HepG2 (cell line): ENCODE data around the gene RNF11. TPM values are rescaled to one million over a fixed set of nuclear protein-coding genes. Genes with fewer than 3 reads are reported as not detected.

ENCODE experiments used
- ATAC-seq: fragments of 200-7000 bp; cut with Tn5 transposase; 3 replicates; pipeline ENCODE4 v1.9.1; 2020; ENCODE audit warnings: mild to moderate bottlenecking, moderate library complexity
- BruUV-seq: library from RNA; stranded (reverse); fragments of 400-500 nt; replicated peaks from 2 replicates; lab custom pipeline; 2021; lab: Mats Ljungman, UMichigan
- CTCF ChIA-PET: fragments of 300-600 bp; formaldehyde crosslinking; extraction: SDS; loops from one replicate; lab custom pipeline; 2021; ENCODE audit warnings: low total read pairs, inconsistent platforms, low intra/inter-chr PET ratio; lab: Yijun Ruan, JAX
- POLR2A ChIA-PET: fragments of 350-600 bp; sonication (Branson Sonifier 250); formaldehyde crosslinking; loops from one replicate; lab custom pipeline; 2020; ENCODE audit warnings: antibody characterized with exemption, inconsistent platforms; lab: Yijun Ruan, JAX
- DNase-seq: peaks from one replicate; pipeline ENCODE4 v3.0.0-alpha.2; 2015; ENCODE audit warnings: low spot score
- FAIRE-seq: peaks from 3 replicates; lab custom pipeline; 2011; peaks lifted over from hg19 to GRCh38; lab: Jason Lieb, UNC
- H2AFZ ChIP-seq: one replicate; pipeline ENCODE4 v1.6.1; 2011; ENCODE audit warnings: low read length, inconsistent platforms
- H3K27ac ChIP-seq: fragments of 300-600 bp; 3 replicates; pipeline ENCODE4 v1.8.0; 2011; ENCODE audit warnings: mixed run types, mild to moderate bottlenecking, mixed read lengths, low read length, inconsistent platforms; ENCODE audit not compliant: insufficient read depth; ENCODE audit errors: extremely low read length
- H3K27me3 ChIP-seq, 2 experiments: fragments of 200-600 bp in 1 of 2; 2 replicates in 1 of 2; 3 replicates in 1 of 2; pipeline versions ENCODE4 v1.6.0 to v1.8.0; 2011; ENCODE audit warnings: low read length in 2 of 2, mild to moderate bottlenecking in 2 of 2, moderate library complexity in 2 of 2, inconsistent platforms in 1 of 2; ENCODE audit not compliant: insufficient read depth in 2 of 2, control insufficient read depth in 1 of 2
- H3K36me3 ChIP-seq, 2 experiments: fragments of 200-600 bp in 1 of 2; replicated peaks in 1 of 2; 2 replicates in 1 of 2; 3 replicates in 1 of 2; pipeline versions ENCODE4 v1.5.1 to v1.8.0; 2011; ENCODE audit warnings: low read length in 2 of 2, inconsistent platforms in 1 of 2; ENCODE audit not compliant: insufficient read depth in 2 of 2, control insufficient read depth in 1 of 2
- H3K4me1 ChIP-seq: 2 replicates; pipeline ENCODE4 v1.5.1; 2012; ENCODE audit warnings: low read length, inconsistent platforms; ENCODE audit not compliant: insufficient read depth
- H3K4me2 ChIP-seq: 2 replicates; pipeline ENCODE4 v1.6.0; 2011; ENCODE audit warnings: low read depth, low read length, inconsistent platforms
- H3K4me3 ChIP-seq, 3 experiments: fragments of 200-600 bp in 1 of 3; sonication (generic), shearing (Covaris generic) in 1 of 3; replicated peaks in 1 of 3; 2 replicates each; pipeline ENCODE4 v1.5.1; 2011 to 2016; ENCODE audit warnings: low read length in 3 of 3, inconsistent platforms in 2 of 3, low read depth in 2 of 3, mild to moderate bottlenecking in 2 of 3, control low read depth in 1 of 3, mixed read lengths in 1 of 3; ENCODE audit not compliant: insufficient read depth in 1 of 3
- H3K79me2 ChIP-seq: one replicate; pipeline ENCODE4 v1.6.1; 2011; ENCODE audit warnings: low read length, inconsistent platforms; ENCODE audit not compliant: insufficient read depth
- H3K9ac ChIP-seq: 2 replicates; pipeline ENCODE4 v1.6.0; 2011; ENCODE audit warnings: mild to moderate bottlenecking, low read depth, low read length, inconsistent platforms; ENCODE audit not compliant: insufficient read depth
- H3K9me3 ChIP-seq: 2 replicates; pipeline ENCODE4 v1.5.1; 2012; ENCODE audit warnings: mild to moderate bottlenecking, low read length
- H4K20me1 ChIP-seq: 2 replicates; pipeline ENCODE4 v1.6.0; 2011; ENCODE audit warnings: inconsistent platforms, mild to moderate bottlenecking, low read length, moderate library complexity; ENCODE audit not compliant: insufficient read depth
- CBX2 ChIP-seq, 2 experiments: fragments of 200-600 bp in 1 of 2; sonication (generic); formaldehyde crosslinking in 1 of 2; IDR thresholded peaks; 2 replicates each; pipeline versions ENCODE4 v1.7.0 to v1.8.1; 2018 to 2022; ENCODE audit warnings: low read depth in 2 of 2, low read length in 1 of 2, mild to moderate bottlenecking in 1 of 2, missing genetic modification reagents in 1 of 2
- CSRNP2 ChIP-seq: sonication (generic); formaldehyde crosslinking; conservative IDR thresholded peaks from 2 replicates; pipeline ENCODE4 v1.8.0; 2022; ENCODE audit warnings: low read depth, missing genetic modification reagents
- DZIP1 ChIP-seq: sonication (generic); formaldehyde crosslinking; IDR thresholded peaks from 2 replicates; pipeline ENCODE4 v1.5.0; 2020; ENCODE audit warnings: mild to moderate bottlenecking, missing genetic modification reagents
- ISX ChIP-seq: sonication (generic); formaldehyde crosslinking; conservative IDR thresholded peaks from 2 replicates; pipeline ENCODE4 v1.5.0; 2020; ENCODE audit warnings: missing genetic modification reagents
- KLF13 ChIP-seq: sonication (generic); formaldehyde crosslinking; IDR thresholded peaks from 2 replicates; pipeline ENCODE4 v1.4.0; 2020; ENCODE audit warnings: mild to moderate bottlenecking, missing genetic modification reagents
- MAFF ChIP-seq: IDR thresholded peaks from 2 replicates; pipeline ENCODE4 v1.6.1; 2011; ENCODE audit warnings: low read depth, low read length, improper control_type of control experiment
- MAFK ChIP-seq, 2 experiments: IDR thresholded peaks in 1 of 2; conservative IDR thresholded peaks in 1 of 2; 2 replicates each; pipeline ENCODE4 v1.6.1; 2011; ENCODE audit warnings: improper control_type of control experiment in 2 of 2, low read length in 2 of 2
- NFKB2 ChIP-seq: sonication (generic); formaldehyde crosslinking; IDR thresholded peaks from 2 replicates; pipeline ENCODE4 v1.4.0; 2020; ENCODE audit warnings: missing genetic modification reagents, borderline replicate concordance
- PBX2 ChIP-seq: IDR thresholded peaks from 2 replicates; pipeline ENCODE4 v1.6.1; 2016; ENCODE audit warnings: control low read depth
- PRPF4 ChIP-seq: fragments of 200-400 bp; formaldehyde crosslinking; IDR thresholded peaks from 2 replicates; pipeline ENCODE4 v1.6.1; 2016; ENCODE audit warnings: low read length, low read depth; ENCODE audit not compliant: poor library complexity, severe bottlenecking
- SMC3 ChIP-seq: IDR thresholded peaks from 2 replicates; pipeline ENCODE4 v1.6.1; 2011; ENCODE audit warnings: low read length, improper control_type of control experiment
- ZNF20 ChIP-seq: sonication (generic); formaldehyde crosslinking; IDR thresholded peaks from 2 replicates; pipeline ENCODE4 v1.4.0; 2020; ENCODE audit warnings: mild to moderate bottlenecking, moderate library complexity, missing genetic modification reagents
- in situ Hi-C: cut with HindIII; loops from 2 replicates; pipeline ENCODE4 v1.10.0; 2017; ENCODE audit warnings: low pct_unique_long_range_greater_than_20kb; ENCODE audit not compliant: extremely low pct_ligation_motif_present
- intact Hi-C: fragments of 100-400 bp; cut with micrococcal nuclease; formaldehyde crosslinking; loops from one replicate; pipeline ENCODE4 v1.10.0; 2022; ENCODE audit not compliant: unreplicated experiment
- polyA plus RNA-seq, 8 experiments: library from polyadenylated mRNA; depleted of rRNA in 3 of 8; stranded (reverse) in 7 of 8; unstranded in 1 of 8; fragments of >200 nt; fragmentation: Illumina TruSeq in 4 of 8; extraction: Trizol in 4 of 8; gene quantifications; 2 replicates each; pipeline versions ENCODE4 v1.2.1 to v1.2.3, GENCODE V29; 2011 to 2016; ENCODE audit warnings: low read depth in 4 of 8, missing spikeins in 1 of 8, mixed read lengths in 1 of 8; ENCODE audit not compliant: insufficient read depth in 1 of 8
- total RNA-seq, 5 experiments: library from RNA; depleted of rRNA; stranded (reverse); fragments of >200 nt; fragmentation: Illumina TruSeq; extraction: Trizol; gene quantifications; 2 replicates each; pipeline ENCODE4 v1.2.3, GENCODE V29; 2016; ENCODE audit warnings: low read depth in 1 of 5

The RNF11 gene
- total and polyA plus RNA-seq, 2 of the 13 experiments (the other 11 are each of a cell fraction or from before 2014, with no cell fraction given): 41.2 to 48.8 TPM

GRCh38 chr1:51192213-51192843, 43.7 kb upstream of the RNF11 start (continued):
- no peak for TF ChIP-seq CSRNP2 (CRISPR knock-in tag)
- TF ChIP-seq SMC3: peak; percentile 46
- TF ChIP-seq ZNF20: no peak
- no peak for TF ChIP-seq ISX (CRISPR knock-in tag)

GRCh38 chr1:51193564-51193963, 42.5 kb upstream of the RNF11 start:
- no peaks in the 10 kb centered on the region for H3K79me2 ChIP-seq

More at GRCh38 chr1:51193564-51193963, 42.5 kb upstream of the RNF11 start:
- in situ Hi-C loops: no loop called here
- DNase-seq (no peak), ATAC-seq (no peak), FAIRE-seq (no peak)
- Histone ChIP-seq H3K9ac (no peak overlapping the region), H3K27ac (no peak overlapping the region), H3K36me3 (no peaks in the 10 kb centered on the region), H3K4me3 (no peak overlapping the region), H3K9me3 (no peaks in the 10 kb centered on the region), H2AFZ (no peak overlapping the region), H3K4me2 (no peak overlapping the region), H4K20me1 (no peaks in the 10 kb centered on the region), H3K27me3 (no peaks in the 10 kb centered on the region), H3K4me1 (no peaks in the 10 kb centered on the region)
- ChIA-PET POLR2A (no interaction called here), CTCF (no interaction called here)
- no TSS peak for BruUV-seq
- TF ChIP-seq DZIP1 (CRISPR knock-in tag): no peak
- no peak for TF ChIP-seq CBX2 (IDR thresholded peaks at IDR 0.05; ENCODE audit: low read depth, low read length)
- TF ChIP-seq CBX2 (CRISPR knock-in tag; IDR thresholded peaks at IDR 0.05; ENCODE audit: low read depth): no peak
- TF ChIP-seq PRPF4: no peak
- no peak for TF ChIP-seq KLF13 (CRISPR knock-in tag)
- TF ChIP-seq MAFK (conservative IDR thresholded peaks at IDR 0.05 in 1 of 2, IDR thresholded peaks at IDR 0.05 in 1 of 2; ENCODE audit: low read length in 2 of 2): peak; percentile 93 to 95
- no peak for TF ChIP-seq PBX2 (CRISPR knock-in tag)
- no peak for TF ChIP-seq NFKB2 (CRISPR knock-in tag)
- peak; percentile 94 for TF ChIP-seq MAFF
- intact Hi-C loops: no loop called here
